HG03108 (cell line): ENCODE measurements around the gene COLGALT1.
"Not testable (repeated sequence)": the region's sequence is repeated elsewhere in the genome, so short reads cannot be mapped to it uniquely, and the experiment has no call there.

Experiments used
- ATAC-seq: cut with Tn5 transposase; IDR thresholded peaks from one replicate; pipeline ENCODE4 v1.9.1; 2021; ENCODE audit warnings: moderate library complexity; ENCODE audit not compliant: unreplicated experiment

COLGALT1 gene

GRCh38 chr19:17594296-17594695 is 38.8 kb downstream of the COLGALT1 start:
- not testable (repeated sequence) for ATAC-seq

GRCh38 chr19:17598063-17598462 is 42.6 kb downstream of the COLGALT1 start:
- ATAC-seq: not testable (repeated sequence)

GRCh38 chr19:17598953-17599352 is 43.5 kb downstream of the COLGALT1 start:
- no peak for ATAC-seq

- ATAC-seq: no peak
Measured at GRCh38 chr19:17599780-17600179, 44.3 kb downstream of the COLGALT1 start.

- ATAC-seq: no peak
Measured at GRCh38 chr19:17601683-17602082, 46.2 kb downstream of the COLGALT1 start.

- ATAC-seq: no peak
Measured at GRCh38 chr19:17602217-17602616, 46.8 kb downstream of the COLGALT1 start.

GRCh38 chr19:17602872-17603510 is 47.5 kb downstream of the COLGALT1 start:
- ATAC-seq: no peak

GRCh38 chr19:17604372-17605025 is 49.0 kb downstream of the COLGALT1 start:
- ATAC-seq: no peak

- ATAC-seq: no peak
Measured at GRCh38 chr19:17605117-17605516, 49.7 kb downstream of the COLGALT1 start.

- peak; percentile 53 for ATAC-seq
Measured at GRCh38 chr19:17605761-17606589, 50.5 kb downstream of the COLGALT1 start.

- ATAC-seq: no peak
Measured at GRCh38 chr19:17606590-17607185, 51.2 kb downstream of the COLGALT1 start.

GRCh38 chr19:17607936-17608335 is 52.5 kb downstream of the COLGALT1 start:
- ATAC-seq: no peak

- ATAC-seq: no peak
Measured at GRCh38 chr19:17610384-17610783, 54.9 kb downstream of the COLGALT1 start.

- ATAC-seq: no peak
Measured at GRCh38 chr19:17611462-17612244, 56.2 kb downstream of the COLGALT1 start.

- ATAC-seq: no peak
Measured at GRCh38 chr19:17614476-17614875, 59.0 kb downstream of the COLGALT1 start.

- no peak for ATAC-seq
Measured at GRCh38 chr19:17615889-17616685, 60.6 kb downstream of the COLGALT1 start.

GRCh38 chr19:17616686-17616960 is 61.2 kb downstream of the COLGALT1 start:
- ATAC-seq: no peak

GRCh38 chr19:17616961-17617806 is 61.7 kb downstream of the COLGALT1 start:
- ATAC-seq: no peak

GRCh38 chr19:17617807-17618192 is 62.4 kb downstream of the COLGALT1 start:
- ATAC-seq: no peak
